ENCODE measurements around the gene MYT1. TPM values are rescaled to one million over a fixed set of nuclear protein-coding genes. Genes with fewer than 3 reads are reported as not detected.

Gene MYT1
- total and polyA plus RNA-seq, 2 of the 8 experiments (the other 6 are each of a cell fraction or from before 2014, with no cell fraction given) = 0.63 to 2.0 TPM

- TF ChIP-seq RBBP5 (IDR thresholded peaks at IDR 0.05; ENCODE audit: borderline replicate concordance, low read depth, low read length) (no peak), POLR2A (IDR thresholded peaks at IDR 0.05; ENCODE audit: control extremely low read depth in 1 of 2, low read depth in 2 of 2, low read length in 2 of 2) (no peak), EZH2 (IDR thresholded peaks at IDR 0.05; ENCODE audit: low read depth, low read length, severe bottlenecking) (no peak), KDM5A (IDR thresholded peaks at IDR 0.05; ENCODE audit: low read length) (no peak), TAF1 (IDR thresholded peaks at IDR 0.05; ENCODE audit: low read depth, low read length) (no peak), SAP30 (IDR thresholded peaks at IDR 0.05; ENCODE audit: insufficient read depth, insufficient replicate concordance, low read length) (no peak)
- TF ChIP-seq, protein P1, sequence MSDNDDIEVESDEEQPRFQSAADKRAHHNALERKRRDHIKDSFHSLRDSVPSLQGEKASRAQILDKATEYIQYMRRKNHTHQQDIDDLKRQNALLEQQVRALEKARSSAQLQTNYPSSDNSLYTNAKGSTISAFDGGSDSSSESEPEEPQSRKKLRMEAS (IDR thresholded peaks at IDR 0.05) = no peak
These were observed 108.9 kb downstream of the MYT1 start (continued) for GRCh38 chr20:64273109-64273508.

Measured in H1 (cell line).